OCI-M2 (cell line): ENCODE measurements around the gene FAM156A.
A peak's percentile ranks its signal among the peaks of the same experiment; 100 is the strongest.
"Not testable (repeated sequence)": the region's sequence is repeated elsewhere in the genome, so short reads cannot be mapped to it uniquely, and the experiment has no call there.

ENCODE experiments used
- DNase-seq: peaks from one replicate; lab custom pipeline; 2025; ENCODE audit not compliant: unreplicated experiment; lab: John Stamatoyannopoulos, UW

FAM156A gene

GRCh38 chrX:52966993-52967738 is 8.8 kb upstream of the FAM156A start:
- DNase-seq = not testable (repeated sequence)

DNA sequence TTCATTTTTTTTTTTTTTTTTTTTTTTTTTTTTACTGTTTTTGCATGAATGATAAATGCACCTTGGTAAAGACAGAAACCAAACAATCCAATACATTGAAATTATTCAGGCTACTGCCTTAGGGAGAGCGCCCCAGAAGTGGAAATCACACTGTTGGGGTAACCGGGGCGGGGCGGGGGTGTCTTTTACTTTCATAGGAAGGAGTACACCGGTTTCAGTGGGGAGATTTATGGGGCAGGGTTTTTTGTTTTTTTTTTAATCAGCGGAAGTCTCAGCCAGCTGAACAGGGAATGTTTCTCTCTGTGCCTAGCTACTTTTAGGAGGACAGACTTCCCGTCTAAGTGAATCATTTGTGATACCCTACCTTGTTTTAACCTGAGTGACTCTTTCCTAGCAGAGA is 643 bp upstream of the FAM156A start:
- DNase-seq = not testable (repeated sequence)

DNA sequence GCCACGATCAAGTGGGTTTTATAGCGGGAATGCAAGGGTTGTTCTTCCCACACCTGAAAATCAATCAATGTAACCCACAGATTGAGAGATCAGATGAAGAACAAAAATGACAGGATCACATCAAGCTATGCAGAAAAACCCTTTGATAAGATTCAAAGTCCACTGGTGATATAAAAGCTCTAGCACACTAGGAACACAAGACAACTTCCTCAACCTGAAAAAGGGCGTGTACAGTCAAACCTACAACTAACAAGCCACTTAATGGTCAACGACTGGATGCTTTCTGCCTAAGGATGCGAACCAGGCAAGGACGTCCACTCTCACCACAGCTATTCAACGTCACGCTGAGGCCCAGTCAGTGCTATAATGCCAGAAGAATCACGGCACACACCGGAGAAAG is 8.4 kb downstream of the FAM156A start:
- DNase-seq = not testable (repeated sequence)

- DNase-seq = not testable (repeated sequence)
Measured at GRCh38 chrX:52949325-52949724, 9.0 kb downstream of the FAM156A start.

DNA sequence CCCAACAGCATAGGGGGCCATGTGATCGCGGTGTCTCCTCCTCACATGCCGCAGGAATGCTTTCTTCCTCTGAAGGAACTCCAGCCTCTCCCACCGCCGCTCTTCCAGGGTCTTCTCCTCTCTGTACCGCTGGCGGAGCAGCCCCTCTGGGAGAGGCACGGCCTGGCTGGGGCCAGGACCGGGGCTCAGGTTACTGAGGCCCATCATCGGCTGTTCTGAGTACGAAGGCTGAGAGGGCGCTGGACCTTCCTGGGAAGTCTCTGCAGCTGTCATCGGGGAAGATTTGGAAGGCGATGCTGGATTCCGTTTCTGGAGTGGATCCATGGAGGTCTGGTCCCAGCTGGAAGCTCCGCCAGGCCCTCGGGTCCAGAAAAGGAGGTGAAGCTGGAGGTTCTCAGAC is 10.1 kb downstream of the FAM156A start:
- DNase-seq = not testable (repeated sequence)

DNA sequence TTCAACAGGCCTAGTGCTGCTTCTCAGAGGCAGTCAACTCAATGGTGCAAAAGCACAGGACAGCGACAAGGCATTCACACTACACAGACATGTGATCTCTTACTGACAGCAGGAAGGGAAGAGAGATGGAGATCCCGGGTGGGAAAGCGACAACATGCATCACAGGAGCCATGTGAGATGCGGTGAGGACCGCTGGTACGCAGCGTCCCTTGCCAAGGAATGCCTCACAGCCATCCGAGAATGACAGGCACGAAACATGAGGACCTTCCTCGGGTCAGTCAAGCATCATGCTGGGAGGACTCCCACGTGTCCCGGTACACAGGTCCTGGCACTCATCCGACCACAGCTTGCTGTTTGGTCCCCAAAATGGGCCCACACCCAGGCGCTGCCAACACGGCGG is 10.8 kb downstream of the FAM156A start:
- not testable (repeated sequence) for DNase-seq

DNA sequence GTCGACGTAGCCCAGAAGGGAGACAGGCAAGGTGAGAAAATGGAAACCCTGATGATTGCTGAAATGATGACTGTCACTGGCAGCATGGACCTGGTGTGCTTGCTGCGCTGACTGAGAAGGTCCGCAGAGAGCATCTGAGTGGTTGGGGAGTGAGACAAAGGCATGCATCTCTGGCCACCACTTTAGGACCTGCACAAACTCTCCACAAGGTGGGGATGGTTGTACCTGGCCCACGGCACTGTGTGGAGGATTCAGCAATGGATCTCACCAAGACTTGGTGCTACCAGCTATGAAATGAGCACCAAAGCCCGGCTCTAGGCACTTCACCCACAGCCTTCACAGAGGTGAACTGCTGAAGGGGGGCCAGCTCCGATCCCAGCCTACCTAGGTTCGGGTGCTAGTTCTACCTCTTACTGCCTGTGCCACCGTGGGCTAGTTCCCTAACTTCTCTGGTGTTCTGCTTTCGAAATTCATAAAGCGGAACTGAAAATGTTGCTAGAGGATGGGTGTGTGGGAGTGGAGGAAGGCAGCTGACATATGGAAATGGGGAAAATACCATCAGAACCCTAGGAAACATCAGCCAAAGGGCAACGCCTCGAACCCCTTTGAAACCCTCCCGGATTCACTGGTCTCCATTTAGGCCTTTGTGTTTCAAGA is 12.4 kb downstream of the FAM156A start:
- DNase-seq = not testable (repeated sequence)

DNA sequence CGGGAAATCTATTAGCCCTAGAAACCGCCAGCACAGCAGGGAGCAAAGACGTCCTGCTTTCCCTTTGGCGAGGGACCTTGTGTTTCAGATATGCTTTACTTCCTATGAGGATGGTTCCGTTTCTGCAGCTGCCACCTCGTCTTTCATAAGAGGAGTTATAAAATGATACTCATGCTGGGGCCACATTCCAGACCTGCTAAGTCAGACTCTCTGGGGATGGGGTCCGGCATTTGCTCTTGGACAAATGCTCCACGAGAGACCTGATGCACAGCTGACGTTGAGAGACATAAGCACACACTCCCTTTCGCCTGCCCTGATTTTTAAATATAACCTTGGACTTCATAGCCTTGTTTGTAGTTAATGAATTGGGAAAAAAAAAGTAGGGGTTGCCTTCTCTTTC is 16.6 kb downstream of the FAM156A start:
- not testable (repeated sequence) for DNase-seq

- DNase-seq = not testable (repeated sequence)
Measured at GRCh38 chrX:52940704-52941103, 17.6 kb downstream of the FAM156A start.

DNA sequence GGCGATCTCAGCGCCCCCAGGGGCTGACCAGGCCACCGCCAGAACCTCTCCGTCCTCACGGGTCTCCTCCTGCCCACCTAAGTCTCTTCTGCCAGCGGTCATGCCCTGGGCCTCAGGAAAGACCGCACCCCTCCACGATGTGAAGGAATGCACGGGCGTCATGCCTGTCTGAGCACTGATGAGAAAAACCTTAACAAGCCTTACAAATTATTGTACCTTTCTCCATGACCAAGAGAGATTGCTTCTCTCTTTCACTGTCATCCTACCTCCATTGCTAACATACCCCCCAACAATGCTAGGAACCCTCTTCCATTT is 22.9 kb downstream of the FAM156A start:
- not testable (repeated sequence) for DNase-seq

GRCh38 chrX:52934704-52935469 is 23.4 kb downstream of the FAM156A start:
- peak; percentile 97 for DNase-seq

- no peak for DNase-seq
Measured at GRCh38 chrX:52933976-52934703, 24.2 kb downstream of the FAM156A start.

DNA sequence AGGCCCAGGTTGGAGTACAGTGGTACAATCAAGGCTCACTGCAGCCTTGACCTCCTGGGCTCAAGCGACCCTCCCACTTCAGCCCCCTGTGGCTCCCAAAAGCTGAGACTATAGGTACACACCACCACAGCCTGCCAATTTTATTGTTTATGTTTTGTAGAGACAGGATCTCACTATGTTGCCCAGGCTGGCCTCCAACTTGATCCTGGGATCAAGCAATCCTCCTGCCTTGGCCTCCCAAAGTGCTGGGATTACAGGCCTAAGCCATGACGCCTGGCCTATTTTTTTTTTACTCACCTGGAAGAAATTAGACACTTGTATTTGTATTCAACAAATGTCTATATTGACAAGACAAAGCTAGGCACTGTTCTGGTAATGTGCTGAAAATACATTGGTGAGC is 25.1 kb downstream of the FAM156A start:
- DNase-seq = no peak

- not testable (repeated sequence) for DNase-seq
Measured at GRCh38 chrX:52930214-52930613, 28.1 kb downstream of the FAM156A start.

DNA sequence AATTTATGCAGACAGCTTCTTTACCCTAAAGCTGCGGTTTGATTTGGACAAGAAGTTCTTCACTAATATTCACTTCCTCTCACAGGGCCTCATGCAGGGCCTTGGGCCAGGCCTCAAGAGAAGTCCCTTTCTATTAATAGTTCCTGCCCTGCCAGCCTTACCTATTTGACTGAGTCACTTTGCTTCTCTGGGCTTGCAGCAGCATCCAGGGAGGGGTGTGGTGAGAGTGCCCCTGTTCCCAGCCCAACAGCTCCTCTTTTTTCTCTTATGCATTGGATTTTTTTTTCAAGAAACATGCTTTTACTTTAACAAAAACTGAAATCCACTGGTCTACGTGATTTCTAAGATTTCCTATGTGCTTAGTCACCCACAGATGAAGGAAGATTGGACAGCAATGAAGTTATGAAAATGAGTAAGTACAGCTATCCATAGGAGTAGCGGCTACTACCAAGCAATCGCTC is 34.5 kb downstream of the FAM156A start:
- no peak for DNase-seq

GRCh38 chrX:52914704-52915103 is 43.6 kb downstream of the FAM156A start:
- DNase-seq = not testable (repeated sequence)

GRCh38 chrX:52913681-52914080 is 44.6 kb downstream of the FAM156A start:
- DNase-seq = not testable (repeated sequence)

GRCh38 chrX:52909313-52909969 is 48.9 kb downstream of the FAM156A start:
- not testable (repeated sequence) for DNase-seq

GRCh38 chrX:52907900-52908299 is 50.4 kb downstream of the FAM156A start:
- DNase-seq = not testable (repeated sequence)

GRCh38 chrX:52907137-52907536 is 51.2 kb downstream of the FAM156A start:
- not testable (repeated sequence) for DNase-seq
